ENCODE data around the gene SDK1.

DNA sequence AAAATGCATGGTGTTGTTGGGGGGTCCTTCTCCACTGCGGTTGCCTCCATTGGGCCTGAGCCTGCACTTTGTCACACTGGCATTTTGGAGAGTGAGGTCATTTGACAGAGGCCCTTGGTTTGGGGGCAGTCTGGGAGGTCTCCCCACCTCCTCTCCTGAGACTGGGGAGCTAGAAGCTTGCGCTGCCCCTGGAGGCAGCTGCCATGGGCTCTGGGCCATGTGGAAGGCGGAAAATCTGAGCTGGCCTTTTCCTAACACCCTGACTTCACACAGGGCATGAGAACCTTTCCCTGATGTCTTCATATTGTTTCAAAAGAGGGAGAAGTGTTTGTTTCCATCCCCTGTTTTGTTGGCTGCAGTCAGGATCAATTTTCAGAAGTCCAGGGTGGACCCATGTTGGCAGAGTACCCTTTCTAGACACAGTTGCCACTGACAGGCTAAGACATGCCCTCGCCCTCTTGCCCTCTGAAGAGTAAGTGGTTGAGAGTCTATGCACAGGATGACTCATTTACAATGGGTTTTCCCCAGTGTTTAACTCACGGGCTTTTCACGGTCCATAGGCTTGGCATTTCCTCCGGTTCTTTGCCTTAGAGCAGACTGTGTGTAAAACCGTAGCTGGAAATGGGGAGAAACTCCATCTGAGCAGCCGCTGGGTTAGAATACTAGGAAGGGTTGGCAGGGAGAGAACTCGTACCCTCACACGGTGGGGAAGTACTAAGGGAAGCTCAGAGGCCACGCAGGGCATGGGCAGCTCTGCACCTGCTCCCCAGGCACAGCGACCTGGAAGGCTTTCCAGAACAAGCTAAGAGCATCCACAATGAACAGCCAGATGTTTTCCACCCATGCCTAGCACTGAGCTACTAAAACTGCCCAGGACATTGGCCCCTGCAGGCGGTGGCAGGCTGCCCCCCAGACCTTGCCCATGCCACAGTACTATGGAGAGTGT, 655.0 kb downstream of the SDK1 start:
- TF ChIP-seq, protein P1, sequence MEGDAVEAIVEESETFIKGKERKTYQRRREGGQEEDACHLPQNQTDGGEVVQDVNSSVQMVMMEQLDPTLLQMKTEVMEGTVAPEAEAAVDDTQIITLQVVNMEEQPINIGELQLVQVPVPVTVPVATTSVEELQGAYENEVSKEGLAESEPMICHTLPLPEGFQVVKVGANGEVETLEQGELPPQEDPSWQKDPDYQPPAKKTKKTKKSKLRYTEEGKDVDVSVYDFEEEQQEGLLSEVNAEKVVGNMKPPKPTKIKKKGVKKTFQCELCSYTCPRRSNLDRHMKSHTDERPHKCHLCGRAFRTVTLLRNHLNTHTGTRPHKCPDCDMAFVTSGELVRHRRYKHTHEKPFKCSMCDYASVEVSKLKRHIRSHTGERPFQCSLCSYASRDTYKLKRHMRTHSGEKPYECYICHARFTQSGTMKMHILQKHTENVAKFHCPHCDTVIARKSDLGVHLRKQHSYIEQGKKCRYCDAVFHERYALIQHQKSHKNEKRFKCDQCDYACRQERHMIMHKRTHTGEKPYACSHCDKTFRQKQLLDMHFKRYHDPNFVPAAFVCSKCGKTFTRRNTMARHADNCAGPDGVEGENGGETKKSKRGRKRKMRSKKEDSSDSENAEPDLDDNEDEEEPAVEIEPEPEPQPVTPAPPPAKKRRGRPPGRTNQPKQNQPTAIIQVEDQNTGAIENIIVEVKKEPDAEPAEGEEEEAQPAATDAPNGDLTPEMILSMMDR (IDR thresholded peaks at IDR 0.05; ENCODE audit: low read depth, low read length), result no peak
- no peak for TF ChIP-seq POLR2A (IDR thresholded peaks at IDR 0.05; ENCODE audit: extremely low read depth, insufficient read length)

Measured in NB4 (cell line).